ENCODE results near the gene CUL4A. TPM values are rescaled to one million over a fixed set of nuclear protein-coding genes. Genes with fewer than 3 reads are reported as not detected.

CUL4A gene
- total and polyA plus RNA-seq, 8 donors = 48.0 to 98.0 (median 87.5) TPM

- no peaks in the 10 kb centered on the region for H3K9me3 ChIP-seq
- peaks cover 0 to 94% of the 10 kb centered on the region in 2 donors for H3K36me3 ChIP-seq
- no peak overlapping the region for H3K27ac ChIP-seq
- H3K27me3 ChIP-seq = no peaks in the 10 kb centered on the region
- TF ChIP-seq CTCF (IDR thresholded peaks at IDR 0.05) = no peak
- intact Hi-C loops (cut with DNase I) = no loop called here
- H3K4me1 ChIP-seq = no peaks in the 10 kb centered on the region
- DNase-seq = no peak
- ATAC-seq = no peak
- H3K4me3 ChIP-seq = no peak overlapping the region
Measured at GRCh38 chr13:113178896-113179167, 30.6 kb upstream of the CUL4A start.

- no peak for ATAC-seq
- Histone ChIP-seq H3K9me3 (no peaks in the 10 kb centered on the region), H3K27ac (peak overlapping the region in 1 of 2 donors; percentile 16), H3K4me1 (no peaks in the 10 kb centered on the region), H3K36me3 (peaks cover 0 to 95% of the 10 kb centered on the region in 2 donors), H3K27me3 (no peaks in the 10 kb centered on the region), H3K4me3 (no peak overlapping the region)
- intact Hi-C loops (cut with DNase I) = no loop called here
- no peak for TF ChIP-seq CTCF (IDR thresholded peaks at IDR 0.05)
- DNase-seq = peak in 1 of 4 donors; percentile 12
Measured at GRCh38 chr13:113179374-113180230, 29.8 kb upstream of the CUL4A start.

DNA sequence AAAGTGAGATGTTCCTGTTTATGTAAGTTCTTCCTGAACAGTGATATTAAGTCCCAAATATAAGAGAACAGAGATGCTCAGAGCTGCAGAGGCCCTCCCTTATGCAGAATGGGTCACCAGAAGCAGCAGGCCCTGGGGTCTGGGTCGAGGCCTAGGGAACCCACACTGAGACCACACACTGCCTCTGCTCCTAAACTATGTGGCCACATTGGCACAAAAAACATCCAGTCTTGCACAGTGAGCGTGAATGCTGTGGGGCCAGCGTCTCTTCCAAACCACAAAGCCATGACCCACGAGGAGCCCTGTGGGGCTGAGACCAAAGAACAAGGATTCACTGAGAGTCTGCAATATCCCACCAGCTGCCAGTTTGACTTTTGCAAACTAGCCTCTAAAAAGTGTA lies 27.4 kb upstream of the CUL4A start:
- no peaks in the 10 kb centered on the region for H3K9me3 ChIP-seq
- intact Hi-C loops (cut with DNase I) = no loop called here
- no peak for TF ChIP-seq CTCF (IDR thresholded peaks at IDR 0.05)
- ATAC-seq (no peak), DNase-seq (no peak)
- no peaks in the 10 kb centered on the region for H3K27me3 ChIP-seq
- H3K4me1 ChIP-seq = peaks cover 0 to 13% of the 10 kb centered on the region in 2 donors
- H3K4me3 ChIP-seq = no peak overlapping the region
- H3K36me3 ChIP-seq = peaks cover 0 to 78% of the 10 kb centered on the region in 2 donors
- H3K27ac ChIP-seq = no peak overlapping the region

DNA sequence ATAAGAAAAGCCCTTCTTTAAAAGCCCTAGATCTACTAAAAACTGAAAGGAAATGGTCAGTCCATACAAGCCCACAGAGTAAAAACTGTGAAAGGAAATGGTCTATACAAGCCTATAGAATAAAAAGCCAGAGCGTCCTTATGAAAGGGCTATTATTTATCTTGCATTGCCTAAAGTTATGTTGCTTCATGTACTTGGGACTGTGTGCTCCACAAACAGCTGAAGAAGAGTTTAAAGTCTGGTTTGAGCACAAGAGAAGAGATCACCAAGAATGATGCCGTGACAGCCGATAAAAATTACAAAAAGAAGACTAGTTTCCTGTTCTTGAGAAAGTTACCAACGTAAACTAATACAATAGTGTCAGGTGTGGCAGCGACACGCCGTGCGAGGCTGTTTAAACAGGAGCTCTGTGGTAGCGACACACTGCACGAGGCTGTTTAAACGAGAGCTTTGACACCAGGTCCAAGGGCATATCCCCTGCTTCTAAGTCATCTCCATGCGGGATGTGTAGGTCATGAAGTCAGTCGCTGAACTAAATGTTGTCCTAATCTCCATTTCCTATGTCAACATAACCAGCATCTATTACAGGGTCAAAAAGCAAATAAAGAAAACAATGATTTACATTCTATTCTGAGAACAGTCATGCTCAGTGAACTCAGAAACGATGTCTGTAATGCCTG lies 25.8 kb upstream of the CUL4A start:
- Histone ChIP-seq H3K9me3 (no peaks in the 10 kb centered on the region), H3K27me3 (no peaks in the 10 kb centered on the region), H3K4me3 (no peak overlapping the region), H3K4me1 (peaks cover 0 to 24% of the 10 kb centered on the region in 2 donors), H3K27ac (no peak overlapping the region), H3K36me3 (peaks cover 0 to 71% of the 10 kb centered on the region in 2 donors)
- TF ChIP-seq CTCF (IDR thresholded peaks at IDR 0.05) = no peak
- DNase-seq (no peak), ATAC-seq (no peak)
- intact Hi-C loops (cut with DNase I) = no loop called here
